ENCODE results near the gene DMD.
A peak's percentile ranks its signal among the peaks of the same experiment; 100 is the strongest.

DMD gene

GRCh38 chrX:31302573-31303075 is 1908.7 kb downstream of the DMD start:
- Histone ChIP-seq H3K9me3 (ENCODE audit: control extremely low read depth in 1 of 5, control insufficient read depth in 4 of 5, insufficient read depth in 2 of 5, low read depth in 1 of 5, low read length in 4 of 5) (peaks cover 0 to 2% (median 0%) of the 10 kb centered on the region in 5 experiments), H3K27me3 (replicated peaks in 2 of 5; ENCODE audit: control insufficient read depth in 4 of 5, insufficient read depth in 5 of 5, low read length in 4 of 5) (no peaks in the 10 kb centered on the region), H3K36me3 (ENCODE audit: control insufficient read depth in 4 of 4, insufficient read depth in 4 of 4, low read length in 3 of 4) (no peaks in the 10 kb centered on the region), H3K4me3 (ENCODE audit: control insufficient read depth in 1 of 7, extremely low read depth in 1 of 7, insufficient read depth in 4 of 7, low read depth in 2 of 7, low read length in 6 of 7) (no peak overlapping the region), H3K4me1 (ENCODE audit: control extremely low read depth in 1 of 4, control insufficient read depth in 4 of 4, insufficient read depth in 4 of 4, low read length in 3 of 4) (no peaks in the 10 kb centered on the region), H3K27ac (ENCODE audit: insufficient read depth in 1 of 2, low read depth in 1 of 2, low read length in 2 of 2, poor library complexity in 1 of 2, severe bottlenecking in 2 of 2) (no peak overlapping the region)
- CTCF ChIA-PET: no interaction called here
- POLR2A ChIA-PET: no interaction called here
- DNase-seq: no peak
- 67% methylated on average over 1 of the region's 1 CpG for WGBS (ENCODE audit: insufficient coverage)

GRCh38 chrX:31301941-31302340 is 1909.4 kb downstream of the DMD start:
- no peaks in the 10 kb centered on the region for H3K4me1 ChIP-seq (ENCODE audit: control extremely low read depth in 1 of 4, control insufficient read depth in 4 of 4, insufficient read depth in 4 of 4, low read length in 3 of 4)
- H3K4me3 ChIP-seq (ENCODE audit: control insufficient read depth in 1 of 7, extremely low read depth in 1 of 7, insufficient read depth in 4 of 7, low read depth in 2 of 7, low read length in 6 of 7): no peak overlapping the region
- no peaks in the 10 kb centered on the region for H3K27me3 ChIP-seq (replicated peaks in 2 of 5; ENCODE audit: control insufficient read depth in 4 of 5, insufficient read depth in 5 of 5, low read length in 4 of 5)
- H3K36me3 ChIP-seq (ENCODE audit: control insufficient read depth in 4 of 4, insufficient read depth in 4 of 4, low read length in 3 of 4): no peaks in the 10 kb centered on the region
- no peak for DNase-seq
- no peak overlapping the region for H3K27ac ChIP-seq (ENCODE audit: insufficient read depth in 1 of 2, low read depth in 1 of 2, low read length in 2 of 2, poor library complexity in 1 of 2, severe bottlenecking in 2 of 2)
- CTCF ChIA-PET: no interaction called here
- no CpG with 5 or more reads among the region's 2 CpGs for WGBS (ENCODE audit: insufficient coverage)
- H3K9me3 ChIP-seq (ENCODE audit: control extremely low read depth in 1 of 5, control insufficient read depth in 4 of 5, insufficient read depth in 2 of 5, low read depth in 1 of 5, low read length in 4 of 5): peaks cover 0 to 2% (median 0%) of the 10 kb centered on the region in 5 experiments
- POLR2A ChIA-PET: no interaction called here

- WGBS (ENCODE audit: insufficient coverage): 86% methylated on average over 1 of the region's 2 CpGs
- H3K27ac ChIP-seq (ENCODE audit: insufficient read depth in 1 of 2, low read depth in 1 of 2, low read length in 2 of 2, poor library complexity in 1 of 2, severe bottlenecking in 2 of 2): no peak overlapping the region
- no peaks in the 10 kb centered on the region for H3K27me3 ChIP-seq (replicated peaks in 2 of 5; ENCODE audit: control insufficient read depth in 4 of 5, insufficient read depth in 5 of 5, low read length in 4 of 5)
- POLR2A ChIA-PET: no interaction called here
- CTCF ChIA-PET: no interaction called here
- no peak for DNase-seq
- H3K4me1 ChIP-seq (ENCODE audit: control extremely low read depth in 1 of 4, control insufficient read depth in 4 of 4, insufficient read depth in 4 of 4, low read length in 3 of 4): no peaks in the 10 kb centered on the region
- H3K36me3 ChIP-seq (ENCODE audit: control insufficient read depth in 4 of 4, insufficient read depth in 4 of 4, low read length in 3 of 4): no peaks in the 10 kb centered on the region
- H3K9me3 ChIP-seq (ENCODE audit: control extremely low read depth in 1 of 5, control insufficient read depth in 4 of 5, insufficient read depth in 2 of 5, low read depth in 1 of 5, low read length in 4 of 5): peaks cover 0 to 2% (median 0%) of the 10 kb centered on the region in 5 experiments
- no peak overlapping the region for H3K4me3 ChIP-seq (ENCODE audit: control insufficient read depth in 1 of 7, extremely low read depth in 1 of 7, insufficient read depth in 4 of 7, low read depth in 2 of 7, low read length in 6 of 7)
Measured at GRCh38 chrX:31301203-31301602, 1910.1 kb downstream of the DMD start.

- ChIA-PET CTCF (no interaction called here), POLR2A (no interaction called here)
- Histone ChIP-seq H3K4me3 (ENCODE audit: control insufficient read depth in 1 of 7, extremely low read depth in 1 of 7, insufficient read depth in 4 of 7, low read depth in 2 of 7, low read length in 6 of 7) (no peak overlapping the region), H3K27me3 (replicated peaks in 2 of 5; ENCODE audit: control insufficient read depth in 4 of 5, insufficient read depth in 5 of 5, low read length in 4 of 5) (no peaks in the 10 kb centered on the region), H3K4me1 (ENCODE audit: control extremely low read depth in 1 of 4, control insufficient read depth in 4 of 4, insufficient read depth in 4 of 4, low read length in 3 of 4) (no peaks in the 10 kb centered on the region), H3K36me3 (ENCODE audit: control insufficient read depth in 4 of 4, insufficient read depth in 4 of 4, low read length in 3 of 4) (no peaks in the 10 kb centered on the region), H3K27ac (ENCODE audit: insufficient read depth in 1 of 2, low read depth in 1 of 2, low read length in 2 of 2, poor library complexity in 1 of 2, severe bottlenecking in 2 of 2) (no peak overlapping the region), H3K9me3 (ENCODE audit: control extremely low read depth in 1 of 5, control insufficient read depth in 4 of 5, insufficient read depth in 2 of 5, low read depth in 1 of 5, low read length in 4 of 5) (peaks cover 0 to 2% (median 0%) of the 10 kb centered on the region in 5 experiments)
- no CpG with 5 or more reads among the region's 4 CpGs for WGBS (ENCODE audit: insufficient coverage)
- peak in 2 of 3 donors; percentile 5 to 16 for DNase-seq
Measured at GRCh38 chrX:31298916-31299315, 1912.4 kb downstream of the DMD start.

- Histone ChIP-seq H3K9me3 (ENCODE audit: control extremely low read depth in 1 of 5, control insufficient read depth in 4 of 5, insufficient read depth in 2 of 5, low read depth in 1 of 5, low read length in 4 of 5) (peaks cover 0 to 2% (median 0%) of the 10 kb centered on the region in 5 experiments), H3K27me3 (replicated peaks in 2 of 5; ENCODE audit: control insufficient read depth in 4 of 5, insufficient read depth in 5 of 5, low read length in 4 of 5) (no peaks in the 10 kb centered on the region), H3K4me1 (ENCODE audit: control extremely low read depth in 1 of 4, control insufficient read depth in 4 of 4, insufficient read depth in 4 of 4, low read length in 3 of 4) (no peaks in the 10 kb centered on the region), H3K4me3 (ENCODE audit: control insufficient read depth in 1 of 7, extremely low read depth in 1 of 7, insufficient read depth in 4 of 7, low read depth in 2 of 7, low read length in 6 of 7) (no peak overlapping the region), H3K27ac (ENCODE audit: insufficient read depth in 1 of 2, low read depth in 1 of 2, low read length in 2 of 2, poor library complexity in 1 of 2, severe bottlenecking in 2 of 2) (no peak overlapping the region), H3K36me3 (ENCODE audit: control insufficient read depth in 4 of 4, insufficient read depth in 4 of 4, low read length in 3 of 4) (no peaks in the 10 kb centered on the region)
- no peak for DNase-seq
- CTCF ChIA-PET: no interaction called here
- POLR2A ChIA-PET: no interaction called here
Measured at GRCh38 chrX:31297881-31298280, 1913.5 kb downstream of the DMD start.

GRCh38 chrX:31294475-31294874 is 1916.9 kb downstream of the DMD start:
- no peaks in the 10 kb centered on the region for H3K9me3 ChIP-seq (ENCODE audit: control extremely low read depth in 1 of 5, control insufficient read depth in 4 of 5, insufficient read depth in 2 of 5, low read depth in 1 of 5, low read length in 4 of 5)
- no peak overlapping the region for H3K27ac ChIP-seq (ENCODE audit: insufficient read depth in 1 of 2, low read depth in 1 of 2, low read length in 2 of 2, poor library complexity in 1 of 2, severe bottlenecking in 2 of 2)
- no peak for DNase-seq
- CTCF ChIA-PET: interaction anchor here (0.9 to 3.1 kb wide), 5 partner anchors 11 to 256 kb away, joined by 3 to 31 read pairs (median 5); no protein-coding TSS in a partner anchor
- no peak overlapping the region for H3K4me3 ChIP-seq (ENCODE audit: control insufficient read depth in 1 of 7, extremely low read depth in 1 of 7, insufficient read depth in 4 of 7, low read depth in 2 of 7, low read length in 6 of 7)
- H3K27me3 ChIP-seq (replicated peaks in 2 of 5; ENCODE audit: control insufficient read depth in 4 of 5, insufficient read depth in 5 of 5, low read length in 4 of 5): no peaks in the 10 kb centered on the region
- no peaks in the 10 kb centered on the region for H3K36me3 ChIP-seq (ENCODE audit: control insufficient read depth in 4 of 4, insufficient read depth in 4 of 4, low read length in 3 of 4)
- WGBS (ENCODE audit: insufficient coverage): 100% methylated on average over 1 of the region's 3 CpGs
- POLR2A ChIA-PET: no interaction called here
- no peaks in the 10 kb centered on the region for H3K4me1 ChIP-seq (ENCODE audit: control extremely low read depth in 1 of 4, control insufficient read depth in 4 of 4, insufficient read depth in 4 of 4, low read length in 3 of 4)

GRCh38 chrX:31293409-31293808 is 1917.9 kb downstream of the DMD start:
- POLR2A ChIA-PET: no interaction called here
- peak; percentile 22 to 31 (median 29) for DNase-seq
- CTCF ChIA-PET: interaction anchor here (1.1 to 3.1 kb wide), 4 partner anchors 79 to 255 kb away, joined by 3 to 31 read pairs (median 5); no protein-coding TSS in a partner anchor
- no peaks in the 10 kb centered on the region for H3K4me1 ChIP-seq (ENCODE audit: control extremely low read depth in 1 of 4, control insufficient read depth in 4 of 4, insufficient read depth in 4 of 4, low read length in 3 of 4)
- H3K4me3 ChIP-seq (ENCODE audit: control insufficient read depth in 1 of 7, extremely low read depth in 1 of 7, insufficient read depth in 4 of 7, low read depth in 2 of 7, low read length in 6 of 7): no peak overlapping the region
- no peaks in the 10 kb centered on the region for H3K9me3 ChIP-seq (ENCODE audit: control extremely low read depth in 1 of 5, control insufficient read depth in 4 of 5, insufficient read depth in 2 of 5, low read depth in 1 of 5, low read length in 4 of 5)
- H3K27ac ChIP-seq (ENCODE audit: insufficient read depth in 1 of 2, low read depth in 1 of 2, low read length in 2 of 2, poor library complexity in 1 of 2, severe bottlenecking in 2 of 2): no peak overlapping the region
- no peaks in the 10 kb centered on the region for H3K36me3 ChIP-seq (ENCODE audit: control insufficient read depth in 4 of 4, insufficient read depth in 4 of 4, low read length in 3 of 4)
- H3K27me3 ChIP-seq (replicated peaks in 2 of 5; ENCODE audit: control insufficient read depth in 4 of 5, insufficient read depth in 5 of 5, low read length in 4 of 5): no peaks in the 10 kb centered on the region
- 73% methylated on average over 2 of the region's 6 CpGs for WGBS (ENCODE audit: insufficient coverage)
